Measurements from ENCODE around the gene GALNT6.
"Not testable (repeated sequence)": the region's sequence is repeated elsewhere in the genome, so short reads cannot be mapped to it uniquely, and the experiment has no call there.

The GALNT6 gene

DNA sequence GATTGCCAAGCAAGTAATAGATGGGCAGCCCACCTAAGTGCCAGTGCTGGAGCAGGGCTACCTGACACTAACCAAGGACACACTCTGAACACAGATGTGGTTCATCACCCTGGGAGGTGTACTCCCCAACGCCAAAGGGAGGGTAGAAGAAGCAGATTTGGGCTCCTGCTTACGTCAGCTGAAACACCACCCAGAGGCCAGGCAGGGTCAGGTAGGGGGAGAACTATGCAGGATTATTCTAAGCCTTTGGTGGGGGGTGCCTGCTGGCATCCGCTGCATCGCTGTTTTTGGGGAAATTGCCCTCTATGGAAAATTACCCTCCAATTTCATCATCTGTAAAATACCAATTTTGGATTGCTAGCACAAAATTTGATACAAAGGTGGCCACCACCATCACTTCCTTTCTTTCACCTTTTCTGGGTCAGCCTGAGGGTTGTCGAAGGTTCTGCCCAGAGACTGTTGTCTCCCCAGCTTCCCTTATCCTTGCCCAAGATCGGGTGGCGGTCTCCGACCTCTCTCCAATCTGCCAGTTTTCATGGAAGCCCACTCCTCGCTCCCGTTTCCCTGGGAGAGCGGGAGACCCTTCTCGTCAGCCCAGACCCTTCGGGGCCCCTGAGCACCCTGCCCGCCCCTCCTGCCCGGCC, 67.8 kb downstream of the GALNT6 start:
- DNase-seq (ENCODE audit: low read depth in 2 of 2), result peak in 1 of 2 donors; percentile 27

- DNase-seq (ENCODE audit: low read depth in 2 of 2), result no peak
Measured at GRCh38 chr12:51322452-51322851, 68.8 kb downstream of the GALNT6 start.

GRCh38 chr12:51321882-51322281, 69.3 kb downstream of the GALNT6 start:
- no peak for DNase-seq (ENCODE audit: low read depth in 2 of 2)

DNA sequence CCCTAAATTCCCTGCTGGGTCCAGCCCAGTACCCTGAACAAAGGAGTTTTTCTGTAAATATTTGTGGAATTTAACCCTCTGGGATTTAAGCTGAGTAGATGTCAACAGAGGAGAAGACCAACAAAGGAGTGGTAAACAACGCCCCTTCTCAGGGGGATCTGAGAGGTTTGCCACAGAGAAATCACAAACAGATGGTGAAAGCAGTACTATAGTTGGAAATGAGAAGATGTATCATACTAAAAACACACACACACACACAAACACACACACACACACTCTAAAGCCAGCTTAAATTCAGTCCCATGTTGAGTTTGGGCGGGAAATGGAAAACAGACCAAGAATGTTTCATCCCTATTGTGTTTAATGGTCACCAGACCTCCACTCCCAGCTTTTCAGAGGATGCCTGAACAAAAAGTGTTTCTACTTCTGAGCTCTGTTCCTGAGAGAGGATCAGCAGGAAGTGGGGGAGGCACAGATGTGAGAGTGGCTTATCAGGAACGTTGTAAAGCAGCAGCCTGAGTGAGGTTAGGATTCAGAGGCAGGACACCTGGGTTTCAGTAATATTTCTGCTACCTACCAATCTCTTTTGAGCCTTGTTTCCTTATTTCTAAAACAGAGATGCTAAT, 70.4 kb downstream of the GALNT6 start:
- no peak for DNase-seq (ENCODE audit: low read depth in 2 of 2)

GRCh38 chr12:51320311-51320694, 70.9 kb downstream of the GALNT6 start:
- no peak for DNase-seq (ENCODE audit: low read depth in 2 of 2)

DNA sequence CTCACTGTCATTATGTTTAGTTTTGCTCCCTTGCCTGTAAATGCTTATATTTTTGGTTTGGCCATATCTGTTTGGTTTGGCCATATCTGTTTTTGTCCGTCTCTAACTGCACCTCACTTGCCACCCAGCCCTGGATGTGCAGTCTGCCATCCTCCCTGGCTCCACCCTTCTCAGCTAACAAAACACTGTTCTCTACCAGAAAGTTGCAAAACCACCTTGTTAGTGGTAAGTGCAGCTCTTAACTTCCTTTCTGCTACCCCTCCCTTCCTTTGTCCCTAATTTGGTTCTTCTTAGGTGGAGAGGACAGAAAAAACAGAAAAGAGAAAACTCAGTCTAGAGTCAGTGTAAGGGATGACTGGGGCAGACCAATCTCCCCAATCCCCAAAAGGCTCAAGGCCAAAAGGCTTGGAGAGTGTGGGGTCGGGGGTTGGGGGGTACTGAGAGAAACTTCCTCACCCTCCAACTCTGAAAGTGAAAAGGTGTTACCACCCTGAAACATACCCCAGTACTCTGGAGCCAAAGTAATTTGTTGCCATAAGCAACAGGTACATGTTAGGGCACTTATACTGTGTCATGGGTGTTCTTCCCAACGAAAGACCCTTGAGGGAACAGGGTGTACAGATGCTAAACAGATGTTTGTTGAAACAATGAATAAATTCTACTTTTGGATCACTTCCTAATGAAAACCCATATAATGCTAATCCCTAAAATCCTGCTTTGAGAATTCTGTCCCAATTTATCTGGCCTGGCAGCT, 72.2 kb downstream of the GALNT6 start:
- peak in 1 of 2 donors; percentile 24 for DNase-seq (ENCODE audit: low read depth in 2 of 2)

- not testable (repeated sequence) for DNase-seq (ENCODE audit: low read depth in 2 of 2)
Measured at GRCh38 chr12:51318057-51318806, 73.0 kb downstream of the GALNT6 start.

DNA sequence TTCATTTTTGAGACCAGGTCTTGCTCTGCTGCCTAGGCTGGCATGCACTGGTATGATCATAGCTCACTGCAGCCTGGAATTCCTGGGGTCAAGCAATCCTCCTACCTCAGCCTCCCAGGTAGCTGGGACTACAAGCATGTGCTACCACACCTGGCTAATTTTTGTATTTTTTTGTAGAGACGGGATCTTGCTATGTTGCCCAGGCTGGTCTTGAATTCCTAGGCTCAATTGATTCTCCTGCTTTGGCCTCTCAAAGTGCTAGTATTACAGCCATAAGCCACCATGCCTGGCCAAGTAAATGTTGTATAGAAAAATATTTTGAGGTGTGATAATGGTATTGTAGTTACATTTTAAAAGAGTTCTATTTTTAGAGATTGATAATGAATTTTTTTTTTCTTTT, 79.8 kb downstream of the GALNT6 start:
- DNase-seq (ENCODE audit: low read depth in 2 of 2), result no peak

DNA sequence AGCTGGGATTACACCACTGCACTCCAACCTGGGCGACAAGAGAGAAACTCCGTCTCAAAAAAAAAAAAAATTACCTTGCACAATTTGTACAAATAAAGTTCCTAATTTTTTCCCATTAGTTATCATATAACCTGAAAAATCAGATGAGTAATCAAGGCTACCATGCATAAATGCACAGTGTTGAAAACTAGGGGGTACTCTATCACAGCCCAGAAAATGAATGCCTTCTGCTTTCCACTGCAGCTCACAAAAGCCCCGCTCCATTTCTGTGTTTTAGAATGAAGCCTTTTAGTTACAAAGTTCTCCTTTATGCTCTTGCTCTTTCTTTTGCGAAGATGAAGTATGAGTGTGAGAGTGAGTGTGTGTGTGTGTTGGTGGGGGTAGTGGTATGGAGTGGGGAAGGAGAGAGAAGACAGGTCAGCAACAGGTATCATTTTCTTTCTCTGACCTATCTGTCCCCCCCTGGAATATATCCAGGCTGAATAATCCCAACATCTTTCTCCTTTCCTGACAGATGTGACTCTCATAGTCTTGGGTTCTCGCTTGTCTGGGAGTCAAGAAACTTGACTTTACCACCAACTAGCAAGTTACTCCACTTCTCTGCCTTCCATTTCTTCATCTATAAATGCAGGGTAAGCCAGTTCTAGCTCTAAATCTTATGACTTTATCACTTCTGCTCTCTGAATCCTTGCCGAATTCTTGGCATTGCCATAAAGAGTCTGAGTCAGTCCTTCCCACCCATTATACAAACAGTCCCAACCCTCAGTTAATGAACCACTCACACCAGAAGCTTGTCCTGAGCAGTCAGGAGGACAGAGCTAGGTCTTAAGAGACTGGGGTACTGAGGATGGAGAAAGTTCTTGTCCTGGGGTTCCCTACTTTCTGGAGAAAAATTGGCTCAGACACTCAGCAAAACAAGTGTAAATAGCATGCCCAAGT, 83.3 kb downstream of the GALNT6 start:
- no peak for DNase-seq (ENCODE audit: low read depth in 2 of 2)

DNA sequence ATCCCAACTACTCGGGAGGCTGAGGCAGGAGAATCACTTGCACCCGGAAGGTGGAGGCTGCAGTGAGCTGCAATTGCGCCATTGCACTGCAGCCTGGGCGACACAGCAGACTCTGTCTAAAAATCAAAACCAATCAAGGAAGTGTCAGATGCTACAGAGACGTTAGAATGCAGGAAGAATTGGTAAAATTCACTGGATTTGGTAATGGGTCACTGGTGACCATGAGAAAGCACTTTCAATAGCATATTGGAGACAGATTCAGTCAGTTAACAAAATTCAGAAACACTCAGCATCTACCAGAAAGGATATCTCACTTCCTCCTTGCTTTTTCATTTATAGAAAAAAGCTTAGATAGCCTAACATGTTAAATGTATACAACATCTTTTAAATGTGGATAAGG, 84.7 kb downstream of the GALNT6 start:
- no peak for DNase-seq (ENCODE audit: low read depth in 2 of 2)

Data from stimulated activated CD8-positive, alpha-beta memory T cell treated with anti-CD3 and anti-CD28 coated beads, Interleukin-2, amount 100 ng/mL, for 1 hour (primary cell).